Fibroblast of skin of right quadriceps (primary cell): ENCODE data around the gene ST6GALNAC6.
A peak's percentile ranks its signal among the peaks of the same experiment; 100 is the strongest.
"Not testable (repeated sequence)": the region's sequence is repeated elsewhere in the genome, so short reads cannot be mapped to it uniquely, and the experiment has no call there.

Experiments
- DNase-seq: peaks from one replicate; pipeline ENCODE4 v3.0.0-alpha.2; 2013

The ST6GALNAC6 gene

GRCh38 chr9:127887792-127888191 is 11.6 kb downstream of the ST6GALNAC6 start:
- DNase-seq: no peak

GRCh38 chr9:127886401-127886972 is 12.9 kb downstream of the ST6GALNAC6 start:
- no peak for DNase-seq

GRCh38 chr9:127885508-127886281 is 13.7 kb downstream of the ST6GALNAC6 start:
- DNase-seq: no peak

GRCh38 chr9:127884976-127885490 is 14.4 kb downstream of the ST6GALNAC6 start:
- no peak for DNase-seq

- DNase-seq: no peak
These were observed 14.9 kb downstream of the ST6GALNAC6 start for GRCh38 chr9:127884427-127884911.

- DNase-seq: no peak
These were observed 15.4 kb downstream of the ST6GALNAC6 start for GRCh38 chr9:127883959-127884358.

GRCh38 chr9:127881715-127882114 is 17.7 kb downstream of the ST6GALNAC6 start:
- DNase-seq: not testable (repeated sequence)

- DNase-seq: no peak
These were observed 19.3 kb downstream of the ST6GALNAC6 start for GRCh38 chr9:127880143-127880542.

- no peak for DNase-seq
These were observed 20.6 kb downstream of the ST6GALNAC6 start for GRCh38 chr9:127878652-127879390.

- DNase-seq: no peak
These were observed 21.3 kb downstream of the ST6GALNAC6 start for GRCh38 chr9:127878001-127878651.

GRCh38 chr9:127877566-127877998 is 21.8 kb downstream of the ST6GALNAC6 start, which contains the start of gene AK1:
Gene AK1, minus strand, starts transcription at chr9:127877675. Its CDS starts 3,058 bp downstream, at chr9:127874617.
- DNase-seq: peak; percentile 55

- no peak for DNase-seq
These were observed 22.4 kb downstream of the ST6GALNAC6 start for GRCh38 chr9:127876764-127877562.

GRCh38 chr9:127876026-127876763 is 23.2 kb downstream of the ST6GALNAC6 start:
- no peak for DNase-seq

- peak; percentile 61 for DNase-seq
These were observed 24.0 kb downstream of the ST6GALNAC6 start for GRCh38 chr9:127875306-127875966.

GRCh38 chr9:127874301-127875221 is 24.8 kb downstream of the ST6GALNAC6 start:
- DNase-seq: no peak

GRCh38 chr9:127873886-127874285 is 25.5 kb downstream of the ST6GALNAC6 start:
- DNase-seq: no peak

GRCh38 chr9:127873223-127873691 is 26.1 kb downstream of the ST6GALNAC6 start:
- DNase-seq: no peak

- no peak for DNase-seq
These were observed 26.8 kb downstream of the ST6GALNAC6 start for GRCh38 chr9:127872369-127873222.
